Occipital lobe (tissue), 2 donors: ENCODE measurements around the gene BUD23. TPM values are rescaled to one million over a fixed set of nuclear protein-coding genes. Genes with fewer than 3 reads are reported as not detected.
"Not testable (repeated sequence)": the region's sequence is repeated elsewhere in the genome, so short reads cannot be mapped to it uniquely, and the experiment has no call there.

ENCODE experiments used
- DNase-seq: peaks from one replicate; lab custom pipeline; 2025; lab: John Stamatoyannopoulos, UW
- total RNA-seq: library from RNA; depleted of rRNA; stranded (reverse); fragments of >200 nt; gene quantifications from one replicate; pipeline ENCODE4 v1.2.3, GENCODE V29; 2014

The BUD23 gene
- total RNA-seq, 1 donor from 2014 or later: 23.7 TPM

DNA sequence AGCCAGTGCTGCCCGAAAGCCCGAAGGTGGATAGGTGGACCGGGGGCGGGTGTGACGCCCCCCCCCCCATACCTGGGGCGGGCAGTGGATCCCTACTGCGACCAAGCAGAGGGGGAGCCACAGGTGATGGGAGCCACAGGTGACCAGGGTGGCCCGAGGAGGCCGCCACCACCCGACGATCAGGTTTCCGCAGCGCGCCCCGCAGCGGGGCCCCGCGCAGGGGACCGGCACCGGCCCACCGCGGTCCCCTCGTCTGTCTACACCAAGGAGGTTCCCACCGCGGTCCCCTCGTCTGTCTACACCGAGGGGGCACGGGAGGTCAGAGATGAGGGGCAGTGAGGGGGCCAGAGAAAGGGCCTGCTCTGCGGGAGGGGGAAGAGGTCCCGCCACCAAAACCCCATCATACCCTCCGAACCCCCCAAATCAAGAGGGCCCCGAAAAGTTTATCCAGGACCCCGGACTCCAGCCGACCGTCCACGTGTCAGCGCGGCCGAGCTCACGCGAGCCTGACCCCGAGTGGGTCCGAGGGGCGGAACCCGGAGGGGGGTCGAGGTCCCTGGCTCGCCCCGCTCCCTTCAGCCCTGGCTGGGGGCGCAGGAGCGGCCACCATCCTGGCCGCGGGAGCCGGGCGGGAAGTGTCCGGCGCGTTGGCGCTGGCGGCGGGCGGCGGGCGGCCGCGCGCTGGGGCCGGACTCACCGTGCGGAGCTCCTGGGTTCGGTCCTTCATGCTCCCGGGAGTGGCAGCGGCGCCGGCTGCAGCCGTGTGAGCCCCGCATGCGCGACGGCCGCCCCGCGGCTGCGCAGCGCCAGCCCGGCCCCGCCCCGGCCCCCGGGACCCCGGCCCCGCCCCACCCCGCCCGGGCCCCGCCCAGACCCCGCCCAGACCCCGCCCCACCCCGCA lies 35.8 kb downstream of the BUD23 start, which contains the start of gene STX1A:
STX1A (minus strand) TSS at position 765 of the 901 bp plus-strand sequence; CDS start at position 727, 38 bp downstream.
- peak; percentile 38 for DNase-seq

DNA sequence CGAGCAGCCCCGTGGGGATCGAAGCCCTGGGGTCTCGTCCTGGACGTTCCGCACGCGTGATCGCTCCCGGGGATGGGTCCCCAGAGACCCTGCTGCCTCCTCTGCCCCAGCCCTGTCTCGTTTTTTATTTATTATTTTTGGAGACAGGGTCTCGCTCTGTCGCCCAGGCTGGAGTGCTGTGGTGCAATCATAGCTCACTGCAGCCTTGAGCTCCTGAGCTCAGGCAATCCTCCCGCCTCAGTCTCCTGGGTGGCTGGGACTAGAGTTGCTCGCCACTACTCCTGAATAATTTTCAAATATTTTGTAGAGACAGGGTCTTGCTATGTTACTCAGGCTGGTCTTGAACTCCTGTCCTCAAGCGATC lies 36.4 kb downstream of the BUD23 start:
- no peak for DNase-seq

DNA sequence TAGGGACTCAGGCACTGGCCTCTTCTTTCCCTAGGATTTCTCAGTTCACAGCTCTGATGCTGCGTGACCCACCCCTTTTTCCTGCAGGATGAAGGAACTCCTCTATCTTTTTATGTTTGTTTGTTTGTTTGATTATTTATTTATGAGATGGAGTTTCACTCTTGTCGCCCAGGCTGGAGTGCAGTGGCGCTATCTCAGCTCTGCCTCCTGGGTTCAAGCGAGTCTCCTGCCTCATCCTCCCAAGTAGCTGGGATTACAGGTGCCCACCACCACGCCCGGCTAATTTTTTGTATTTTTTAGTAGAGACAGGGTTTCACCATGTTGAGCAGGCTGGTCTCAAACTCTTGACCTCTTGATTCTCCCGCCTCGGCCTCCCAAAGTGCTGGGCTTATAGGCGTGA lies 37.0 kb downstream of the BUD23 start:
- DNase-seq: not testable (repeated sequence)

DNA sequence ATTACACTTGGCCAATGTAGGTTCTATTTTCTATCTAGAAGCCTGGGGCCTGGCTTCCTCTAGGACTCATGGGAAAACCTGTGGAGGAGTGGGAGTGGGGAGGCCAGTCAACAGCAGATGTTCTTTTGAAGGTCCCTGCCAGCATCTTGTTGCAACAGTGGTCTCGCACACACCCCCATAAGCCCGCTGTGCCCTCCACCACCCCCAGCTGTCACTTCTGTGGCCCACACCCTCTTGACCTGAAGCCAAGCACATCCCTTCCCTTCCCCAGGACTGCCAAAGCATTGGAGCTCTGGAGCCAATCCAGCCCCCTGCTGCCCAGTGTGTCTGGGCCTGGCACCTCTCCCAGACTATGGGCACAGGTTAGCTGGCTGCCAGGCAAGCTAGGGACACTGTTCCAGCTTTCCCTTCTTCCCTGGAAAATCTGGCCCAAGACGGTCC lies 38.0 kb downstream of the BUD23 start:
- DNase-seq: peak; percentile 60

DNA sequence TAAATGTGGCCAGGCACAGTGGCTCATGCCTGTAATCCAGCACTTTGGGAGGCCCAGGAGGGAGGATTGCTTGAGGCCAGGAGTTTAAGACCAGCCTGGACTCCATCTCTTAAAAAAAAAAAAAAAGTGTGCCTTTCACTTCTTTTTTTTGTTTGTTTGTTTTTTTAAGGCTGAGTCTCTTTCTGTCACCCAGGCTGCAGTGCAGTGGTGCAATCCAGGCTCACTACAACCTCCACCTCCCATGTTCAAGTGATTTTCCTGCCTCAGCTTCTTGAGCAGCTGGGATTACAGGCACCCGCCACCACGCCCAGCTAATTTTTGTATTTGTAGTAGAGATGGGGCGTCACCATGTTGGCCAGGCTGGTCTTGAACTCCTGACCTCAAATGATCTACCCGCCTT lies 38.8 kb downstream of the BUD23 start:
- DNase-seq: not testable (repeated sequence)

DNA sequence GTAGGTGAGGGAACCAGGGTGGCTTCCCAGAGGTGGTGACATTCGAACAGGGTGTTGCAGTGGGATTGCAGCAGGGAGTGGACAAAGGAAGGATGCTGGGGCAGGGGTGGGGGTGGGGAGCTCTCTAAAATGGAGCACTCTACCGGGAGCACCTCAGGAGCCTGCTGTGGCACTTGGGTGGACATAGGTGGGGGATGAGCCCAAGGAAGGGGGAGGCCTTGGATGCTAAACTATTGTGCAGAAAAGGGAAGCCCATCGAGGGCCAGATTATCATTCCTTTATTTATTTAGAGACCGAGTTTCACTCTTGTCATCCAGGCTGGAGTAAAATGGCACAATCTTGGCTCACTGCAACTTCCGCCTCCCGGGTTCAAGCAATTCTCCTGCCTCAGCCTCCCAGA lies 39.4 kb downstream of the BUD23 start:
- no peak for DNase-seq

DNA sequence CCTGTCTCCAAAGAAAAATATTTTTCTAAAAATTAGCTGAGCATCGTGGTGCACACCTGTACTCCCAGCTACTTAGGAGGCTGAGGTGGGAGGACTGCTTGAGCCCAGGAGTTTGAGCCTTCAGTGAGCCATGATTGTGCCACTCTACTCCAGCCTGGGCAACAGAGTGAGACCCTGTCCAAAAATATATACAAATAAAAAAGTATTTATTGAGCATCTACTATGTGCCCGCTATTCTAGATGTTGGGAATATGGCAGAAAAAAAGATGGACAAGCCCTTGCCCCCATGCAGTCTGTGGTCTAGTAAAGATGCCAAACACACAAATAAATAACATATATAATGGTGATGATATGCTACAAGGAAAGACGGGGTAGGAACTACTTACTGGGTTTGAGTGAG lies 40.4 kb downstream of the BUD23 start:
- DNase-seq: no peak

DNA sequence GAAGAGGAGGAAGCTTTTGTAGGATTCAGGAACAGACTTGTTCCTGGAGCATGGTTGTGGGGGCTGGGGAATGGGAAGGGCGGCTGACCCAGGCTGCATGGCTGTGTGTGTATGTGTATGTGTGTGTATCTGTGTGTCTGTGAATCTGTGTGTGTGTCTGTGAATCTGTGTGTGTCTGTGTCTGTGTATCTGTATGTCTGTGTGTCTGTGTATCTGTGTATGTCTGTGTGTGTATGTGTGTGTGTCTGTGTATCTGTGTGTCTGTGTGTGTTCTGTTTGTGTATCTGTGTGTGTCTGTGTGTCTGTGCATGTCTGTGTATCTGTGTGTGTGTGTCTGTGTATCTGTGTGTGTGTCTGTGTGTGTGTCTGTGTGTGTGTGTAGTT lies 42.7 kb downstream of the BUD23 start:
- DNase-seq: no peak

DNA sequence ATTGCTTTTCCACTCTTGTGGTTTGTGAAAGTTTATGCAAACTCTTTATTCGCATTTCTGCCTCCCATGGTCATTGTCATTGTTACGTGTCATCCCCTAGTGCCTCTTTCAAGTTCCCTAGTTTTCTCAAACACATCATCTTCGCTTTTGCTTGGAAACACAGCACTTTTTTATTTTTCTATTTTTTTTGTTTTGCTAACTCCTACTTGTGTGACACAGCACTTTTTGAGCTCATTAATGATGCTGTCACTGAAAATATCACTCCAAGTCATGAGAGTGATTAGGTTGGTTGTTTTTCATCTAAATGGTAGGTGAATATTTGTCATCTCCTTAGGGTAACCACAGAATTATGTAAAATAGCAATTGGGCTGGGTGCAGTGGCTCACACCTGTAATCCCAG lies 44.6 kb downstream of the BUD23 start:
- DNase-seq: no peak

DNA sequence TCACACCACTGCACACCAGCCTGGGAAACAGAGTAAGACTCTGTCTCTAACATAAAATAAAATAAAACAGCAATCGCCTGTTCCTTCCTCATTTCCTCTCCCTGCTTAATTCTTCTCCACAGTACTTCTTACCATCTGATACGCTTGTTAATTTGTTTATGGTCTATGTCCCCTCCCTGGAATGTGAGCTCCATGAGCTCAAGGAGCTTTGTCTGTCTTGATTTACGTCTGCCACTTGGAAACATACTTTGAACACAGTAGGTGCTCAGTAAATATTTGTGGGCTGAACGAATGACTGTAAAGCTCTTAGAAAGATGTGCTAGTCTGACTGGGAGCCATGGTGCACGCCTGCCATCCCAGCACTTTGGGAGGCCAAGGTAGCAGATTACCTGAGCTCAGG lies 45.2 kb downstream of the BUD23 start:
- no peak for DNase-seq

DNA sequence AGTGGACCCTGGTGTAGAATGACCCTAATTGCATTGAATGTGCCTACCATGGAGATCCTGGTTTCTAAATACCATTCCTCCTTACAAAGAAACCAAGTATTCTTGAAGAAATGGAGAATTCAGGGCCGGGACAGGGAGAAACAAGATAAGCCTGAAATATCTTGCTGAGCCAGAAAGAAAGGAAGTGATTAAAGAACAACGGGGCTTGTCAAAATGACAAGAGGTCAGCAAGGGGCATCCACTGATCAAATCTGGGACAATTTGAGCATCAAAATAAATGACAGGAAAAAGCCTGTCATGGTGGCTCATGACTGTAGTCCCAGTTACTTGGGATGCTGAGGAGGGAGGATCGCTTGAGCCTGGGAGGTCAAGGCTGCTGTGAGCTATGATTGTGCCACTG lies 47.1 kb downstream of the BUD23 start:
- DNase-seq: no peak

DNA sequence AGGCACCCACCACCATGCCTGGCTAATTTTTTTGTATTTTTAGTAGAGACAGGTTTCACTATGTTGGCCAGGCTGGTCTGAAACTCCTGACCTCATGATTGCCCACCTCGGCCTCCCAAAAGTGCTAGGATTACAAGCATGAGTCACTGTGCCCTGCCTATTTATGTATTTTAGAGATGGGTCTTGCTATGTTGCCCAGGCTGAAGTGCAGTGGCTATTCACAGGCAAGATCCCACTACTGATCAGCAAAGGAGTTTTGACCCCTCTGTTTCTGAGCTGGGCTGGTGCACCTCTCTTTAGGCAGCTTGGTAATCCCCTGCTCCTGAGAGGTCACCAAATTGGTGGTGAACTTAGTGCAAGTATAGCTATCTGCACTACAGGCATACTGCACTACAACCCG lies 49.0 kb downstream of the BUD23 start:
- DNase-seq: no peak

DNA sequence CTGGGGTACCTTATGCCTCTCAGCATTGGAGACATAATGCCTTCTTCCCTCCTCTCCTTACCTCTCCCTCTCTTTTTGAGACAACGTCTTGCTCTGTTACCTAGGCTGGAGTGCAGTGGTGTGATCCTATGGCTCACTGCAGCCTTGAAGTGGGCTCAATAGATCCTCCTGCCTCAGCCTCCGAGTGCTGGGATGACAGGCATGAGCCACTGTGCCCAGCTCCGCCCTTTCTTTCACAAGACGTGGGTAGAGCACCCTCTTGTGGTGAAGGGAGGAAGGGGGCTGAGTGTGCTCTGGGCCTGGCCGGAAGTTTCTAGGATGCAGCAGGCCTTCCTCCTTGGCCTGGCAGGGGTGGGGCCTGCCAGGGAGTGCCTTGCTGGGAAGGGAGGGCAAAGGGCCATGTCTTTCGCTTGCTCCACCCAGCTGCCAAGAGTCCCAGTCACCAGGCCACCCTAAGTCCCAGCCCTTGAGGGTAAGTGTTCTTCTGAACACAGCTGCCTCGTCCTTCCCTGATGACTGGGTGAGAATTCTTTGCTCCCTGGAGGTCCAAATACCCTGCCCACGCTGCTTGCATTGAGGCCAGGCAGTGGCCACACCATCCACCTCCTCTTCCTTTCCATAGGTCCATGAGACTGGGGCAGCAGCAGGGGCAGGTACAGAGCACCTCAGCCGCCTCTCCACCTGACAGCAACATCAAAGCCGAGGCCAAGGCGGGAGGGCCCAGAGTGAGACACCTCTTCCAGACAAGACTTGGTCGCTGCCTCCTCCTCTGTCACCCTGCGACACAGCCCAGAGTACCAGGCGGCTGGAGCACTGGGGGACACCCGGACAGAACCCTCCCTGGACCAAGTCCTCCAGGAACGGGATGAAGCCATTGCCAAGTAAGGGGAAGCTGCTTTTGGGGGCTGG lies 51.5 kb downstream of the BUD23 start:
- DNase-seq: peak; percentile 25

DNA sequence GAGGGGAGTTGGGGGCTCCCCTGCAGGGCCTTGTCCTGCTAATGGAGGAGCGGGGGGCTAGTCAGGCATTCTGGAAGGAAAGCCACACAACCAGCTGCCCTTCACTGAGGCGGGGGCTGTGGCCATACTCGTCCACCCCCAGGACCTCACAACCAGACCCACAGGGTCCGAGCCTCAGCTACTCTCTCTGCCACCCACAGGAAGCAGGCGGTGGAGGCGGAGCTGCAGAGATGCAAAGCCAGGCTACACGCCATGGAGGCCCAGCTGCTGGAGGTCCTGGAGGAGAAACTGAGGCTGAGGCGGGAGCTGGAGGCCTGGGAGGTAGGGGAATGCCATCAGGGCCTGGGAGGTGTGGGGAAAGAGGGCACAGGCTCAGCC lies 52.1 kb downstream of the BUD23 start:
- DNase-seq: no peak

DNA sequence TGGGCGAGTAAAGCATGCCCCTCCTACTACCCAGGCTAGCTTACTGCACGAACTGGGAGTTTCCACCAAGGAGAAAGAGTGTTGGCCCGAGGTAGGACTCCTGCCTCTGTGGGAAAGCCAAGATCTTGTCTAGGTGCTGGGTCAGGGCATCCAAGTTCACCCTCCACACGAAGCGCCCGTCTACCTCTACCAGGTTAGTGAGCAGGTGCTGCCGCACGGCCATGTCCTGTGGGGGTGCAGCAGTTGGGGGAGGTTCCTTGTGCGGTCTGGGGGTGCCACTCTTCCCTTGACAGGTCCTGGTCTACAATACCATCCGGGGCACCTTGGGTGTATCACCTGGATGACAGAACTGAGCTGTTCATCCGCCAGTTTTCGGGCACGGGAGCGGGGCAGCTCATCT lies 53.5 kb downstream of the BUD23 start:
- no peak for DNase-seq

DNA sequence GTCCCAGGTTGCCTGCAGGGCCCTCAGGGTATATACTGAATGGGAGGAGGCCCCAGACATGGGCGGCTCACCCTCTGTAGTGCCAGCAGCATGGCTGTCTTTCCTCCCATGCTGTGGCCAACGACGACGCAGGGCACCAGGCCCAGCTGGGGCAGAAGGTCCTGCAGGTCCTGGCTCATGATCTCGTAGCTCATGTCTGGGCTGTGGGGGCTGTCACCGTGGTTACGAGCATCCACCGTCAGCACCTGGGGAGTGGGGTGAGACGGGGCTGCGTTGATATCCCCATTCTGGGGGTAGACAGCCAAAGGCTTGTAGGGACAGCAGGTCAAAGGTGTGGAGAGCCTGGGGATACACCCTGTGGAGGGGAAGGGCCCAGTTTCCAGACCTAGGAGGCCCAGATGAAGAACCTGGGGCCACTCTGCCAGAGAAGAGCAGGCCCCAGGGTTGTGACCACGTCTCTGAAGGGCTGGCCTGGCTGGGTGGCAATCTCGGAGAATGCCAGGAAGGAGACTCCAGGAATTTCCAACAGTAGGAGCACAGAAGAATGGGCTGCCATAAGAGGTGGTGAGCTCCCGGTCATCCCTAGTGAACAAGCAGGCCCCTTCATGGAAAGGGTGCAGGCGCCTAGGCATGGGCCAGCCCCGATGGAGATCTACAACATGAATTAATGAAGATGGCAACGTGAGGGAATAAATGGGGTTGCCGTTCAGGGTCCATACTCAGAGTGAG lies 54.3 kb downstream of the BUD23 start:
- DNase-seq: no peak

DNA sequence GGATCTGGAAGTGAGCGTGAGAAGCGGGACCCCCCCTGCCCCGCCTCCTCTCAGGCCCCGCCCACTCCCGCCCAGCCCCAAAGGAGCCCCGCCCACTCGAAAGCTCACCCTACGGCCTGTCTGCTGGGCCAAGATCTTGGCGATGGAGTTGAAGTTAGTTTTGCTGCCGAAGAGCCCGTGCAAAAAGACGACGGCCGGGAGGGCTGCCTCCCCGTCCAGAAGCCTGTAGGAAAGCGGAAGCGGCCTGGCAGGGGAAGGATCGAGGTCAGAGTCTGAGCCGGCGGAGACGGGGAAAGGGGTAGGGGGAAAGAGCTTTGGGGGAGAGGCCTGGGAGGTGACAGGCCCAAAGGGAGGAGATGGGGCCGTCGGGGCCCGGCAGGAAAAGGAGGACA lies 54.8 kb downstream of the BUD23 start:
- peak; percentile 25 for DNase-seq

DNA sequence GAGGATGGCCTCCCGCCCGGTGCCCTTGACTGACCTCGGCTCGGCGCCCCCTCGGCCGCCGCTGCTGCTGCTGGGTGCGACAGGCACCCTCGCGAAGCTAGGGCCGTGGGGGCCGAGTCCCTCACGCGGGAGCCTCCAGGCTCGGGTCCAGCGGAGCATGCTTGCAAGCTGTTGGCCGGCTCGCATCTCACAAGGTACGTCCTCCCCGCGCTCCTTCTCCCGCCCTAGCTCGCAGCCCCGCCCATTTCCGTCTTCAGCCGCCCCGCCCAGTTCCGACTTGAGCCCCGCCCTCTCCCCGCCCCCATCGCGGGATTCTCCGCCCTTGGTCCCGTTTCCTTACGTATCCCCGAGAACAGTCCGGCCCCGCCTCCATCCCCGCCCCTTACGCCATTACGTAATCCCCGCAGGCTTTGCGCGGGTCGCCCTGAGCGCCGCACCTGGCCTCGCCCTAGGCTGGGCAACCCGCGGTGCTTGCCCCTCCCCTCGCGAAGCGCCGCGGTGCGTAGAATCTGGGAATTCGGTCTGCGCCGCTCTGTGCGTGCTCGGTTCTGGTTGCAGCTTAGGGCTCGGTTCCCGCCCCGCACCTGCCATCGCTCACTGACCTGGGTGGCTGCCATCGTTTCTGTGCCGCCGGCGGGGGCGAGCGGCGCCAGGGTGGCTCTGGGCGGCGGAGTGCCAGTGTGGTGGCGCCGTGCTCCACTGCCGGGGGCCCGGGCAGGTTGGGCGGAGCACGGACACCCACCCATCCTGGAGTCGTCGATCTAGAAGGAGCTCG lies 55.4 kb downstream of the BUD23 start, which contains the start of gene ABHD11:
ABHD11 (minus strand) TSS at position 191 of the 775 bp plus-strand sequence; CDS start at position 159, 32 bp downstream.
- DNase-seq: peak; percentile 98

DNA sequence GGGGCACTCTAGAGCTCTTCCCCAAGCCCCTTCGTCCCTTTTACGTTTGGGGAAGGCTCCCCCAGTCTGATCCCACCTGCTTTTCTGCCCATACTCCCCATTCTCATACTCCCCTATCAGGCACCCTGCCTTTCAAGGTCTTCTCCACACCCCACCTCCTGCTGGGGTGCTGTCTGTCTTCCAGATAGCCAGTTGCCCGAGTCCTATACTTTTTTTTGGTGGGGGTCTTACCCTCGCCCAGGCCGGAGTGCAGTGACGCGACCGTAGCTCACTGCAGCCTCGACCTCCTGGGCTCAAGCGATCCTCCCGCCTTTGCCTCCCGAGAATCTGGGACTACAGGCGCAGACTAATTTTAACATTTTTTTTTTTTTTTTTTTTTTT lies 56.0 kb downstream of the BUD23 start:
- DNase-seq: no peak

DNA sequence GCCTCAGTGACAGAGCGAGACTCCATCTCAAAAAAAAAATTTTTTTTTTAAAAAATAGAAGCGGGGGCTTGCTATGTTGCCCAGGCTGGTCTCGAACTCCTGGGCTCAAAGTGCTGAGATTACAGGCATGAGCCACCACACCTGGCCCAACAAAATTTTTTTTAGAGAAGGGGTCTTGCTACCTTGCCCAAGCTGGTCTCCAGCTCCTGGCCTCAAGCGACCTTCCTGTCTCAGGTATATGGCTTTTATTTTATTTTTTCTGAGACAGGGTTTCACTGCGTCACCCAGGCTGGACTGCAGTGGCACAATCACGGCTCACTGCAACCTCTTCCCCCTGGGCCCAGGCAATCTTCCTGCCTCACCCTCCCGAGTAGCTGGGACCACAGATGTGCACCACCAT lies 56.8 kb downstream of the BUD23 start:
- DNase-seq: no peak

DNA sequence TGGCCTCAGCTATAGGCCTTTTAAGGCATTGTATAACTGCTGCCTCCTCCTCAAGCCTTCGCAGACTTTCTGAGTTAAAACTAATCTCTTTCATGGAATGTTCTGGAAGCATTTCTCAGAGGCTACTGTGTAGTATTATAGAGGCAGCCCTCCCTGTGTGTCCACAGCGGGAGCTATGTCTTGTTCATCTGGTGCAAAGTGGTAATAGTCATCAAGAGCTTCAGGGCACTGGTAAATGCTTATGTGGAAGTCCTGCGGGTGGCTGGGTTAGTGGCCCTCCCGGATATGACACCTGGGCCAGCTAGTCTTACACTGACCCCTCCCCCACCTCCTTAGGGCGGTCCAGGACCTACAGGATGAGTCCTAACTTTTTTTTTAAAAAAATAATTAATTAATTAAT lies 57.4 kb downstream of the BUD23 start:
- DNase-seq: no peak
